Fibroblast of lung (primary cell): ENCODE measurements around the gene SEMA5B.

Experiments
- EZH2 ChIP-seq: IDR thresholded peaks from 2 replicates; pipeline ENCODE4 v1.5.1; 2012; ENCODE audit warnings: low read length, control low read depth, mild to moderate bottlenecking; ENCODE audit errors: missing control alignments
- TF ChIP-seq, protein P1 (sequence below), 2 donors: IDR thresholded peaks in 1 of 2; conservative IDR thresholded peaks in 1 of 2; 1 replicate in 1 of 2; 2 replicates in 1 of 2; pipeline ENCODE4 v1.5.1; 2011 to 2012; ENCODE audit warnings: low read length in 2 of 2, control low read depth in 1 of 2, inconsistent platforms in 1 of 2, low read depth in 1 of 2, mild to moderate bottlenecking in 1 of 2

DNA sequence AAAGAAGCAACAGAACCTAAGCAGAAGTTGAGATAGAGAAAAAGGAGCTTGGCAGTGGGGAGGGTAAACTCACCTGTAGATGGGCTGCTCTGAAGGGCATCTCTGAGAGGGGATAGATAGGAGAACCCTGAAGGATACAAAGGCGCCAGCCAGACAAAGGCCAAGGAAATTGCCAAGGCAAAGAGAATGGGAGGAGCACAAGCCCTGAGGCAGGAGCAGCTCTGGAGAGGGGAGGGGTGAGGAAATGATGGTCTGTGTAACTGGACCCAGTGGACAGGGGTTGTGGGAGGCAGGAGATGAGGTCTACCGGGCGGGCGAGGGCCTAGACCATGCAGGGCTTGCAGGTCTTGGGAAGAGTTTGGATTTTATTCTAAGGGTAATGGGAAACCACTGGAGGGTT is 36.9 kb upstream of the SEMA5B start:
- TF ChIP-seq EZH2 = no peak
- TF ChIP-seq, protein P1, sequence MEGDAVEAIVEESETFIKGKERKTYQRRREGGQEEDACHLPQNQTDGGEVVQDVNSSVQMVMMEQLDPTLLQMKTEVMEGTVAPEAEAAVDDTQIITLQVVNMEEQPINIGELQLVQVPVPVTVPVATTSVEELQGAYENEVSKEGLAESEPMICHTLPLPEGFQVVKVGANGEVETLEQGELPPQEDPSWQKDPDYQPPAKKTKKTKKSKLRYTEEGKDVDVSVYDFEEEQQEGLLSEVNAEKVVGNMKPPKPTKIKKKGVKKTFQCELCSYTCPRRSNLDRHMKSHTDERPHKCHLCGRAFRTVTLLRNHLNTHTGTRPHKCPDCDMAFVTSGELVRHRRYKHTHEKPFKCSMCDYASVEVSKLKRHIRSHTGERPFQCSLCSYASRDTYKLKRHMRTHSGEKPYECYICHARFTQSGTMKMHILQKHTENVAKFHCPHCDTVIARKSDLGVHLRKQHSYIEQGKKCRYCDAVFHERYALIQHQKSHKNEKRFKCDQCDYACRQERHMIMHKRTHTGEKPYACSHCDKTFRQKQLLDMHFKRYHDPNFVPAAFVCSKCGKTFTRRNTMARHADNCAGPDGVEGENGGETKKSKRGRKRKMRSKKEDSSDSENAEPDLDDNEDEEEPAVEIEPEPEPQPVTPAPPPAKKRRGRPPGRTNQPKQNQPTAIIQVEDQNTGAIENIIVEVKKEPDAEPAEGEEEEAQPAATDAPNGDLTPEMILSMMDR (conservative IDR thresholded peaks at IDR 0.05 in 1 of 2, IDR thresholded peaks at IDR 0.05 in 1 of 2; ENCODE audit: low read depth in 1 of 2, low read length in 2 of 2) = no peak
